Measurements from ENCODE around the gene CENPX. TPM values are rescaled to one million over a fixed set of nuclear protein-coding genes. Genes with fewer than 3 reads are reported as not detected.

The CENPX gene
- total and polyA plus RNA-seq, 12 donors: 11.2 to 75.9 (median 47.9) TPM

DNA sequence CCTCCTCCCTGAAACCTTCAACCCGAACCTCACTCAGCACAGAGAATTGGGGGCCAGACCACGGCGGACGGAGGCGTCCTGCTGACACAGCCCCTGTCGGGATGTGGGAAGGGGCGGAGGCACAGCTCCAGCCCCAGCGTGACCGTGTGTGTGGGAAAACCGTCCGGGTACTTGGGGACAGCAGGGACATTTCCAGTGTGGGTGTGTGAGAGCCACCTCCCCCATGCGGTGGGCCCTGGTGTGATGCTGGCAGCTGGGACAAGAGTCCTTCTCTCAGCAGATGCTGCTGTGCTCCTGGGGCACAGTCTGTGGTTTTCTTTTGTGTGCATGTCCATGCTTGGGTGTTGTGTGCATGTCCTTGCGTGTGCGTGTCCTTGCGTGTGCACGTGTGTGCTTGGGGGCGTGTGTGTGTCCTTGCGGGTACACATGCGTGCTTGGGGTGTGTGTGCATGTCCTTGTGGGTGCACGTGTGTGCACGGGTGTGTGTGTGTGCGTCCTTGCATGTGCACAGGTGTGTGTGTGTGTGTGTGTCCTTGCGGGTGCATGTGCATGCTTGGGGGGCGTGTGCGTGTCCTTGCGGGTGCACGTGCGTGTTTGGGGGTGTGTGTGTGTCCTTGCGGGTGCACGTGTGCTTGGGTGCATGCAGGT, 16.9 kb downstream of the CENPX start:
- Histone ChIP-seq H3K4me1 (replicated peaks in 1 of 2) (peaks cover 4 to 12% of the 10 kb centered on the region in 2 donors), H3K27me3 (no peaks in the 10 kb centered on the region), H3K9me3 (replicated peaks in 1 of 3) (no peaks in the 10 kb centered on the region), H3K36me3 (replicated peaks in 1 of 2) (no peaks in the 10 kb centered on the region), H3K27ac (no peak overlapping the region), H3K4me3 (no peak overlapping the region)
- 82 to 97% (median 90%) methylated on average over 5 to 30 of the region's 30 CpGs for WGBS, 4 donors
- DNase-seq: no peak
- TF ChIP-seq, protein P1, sequence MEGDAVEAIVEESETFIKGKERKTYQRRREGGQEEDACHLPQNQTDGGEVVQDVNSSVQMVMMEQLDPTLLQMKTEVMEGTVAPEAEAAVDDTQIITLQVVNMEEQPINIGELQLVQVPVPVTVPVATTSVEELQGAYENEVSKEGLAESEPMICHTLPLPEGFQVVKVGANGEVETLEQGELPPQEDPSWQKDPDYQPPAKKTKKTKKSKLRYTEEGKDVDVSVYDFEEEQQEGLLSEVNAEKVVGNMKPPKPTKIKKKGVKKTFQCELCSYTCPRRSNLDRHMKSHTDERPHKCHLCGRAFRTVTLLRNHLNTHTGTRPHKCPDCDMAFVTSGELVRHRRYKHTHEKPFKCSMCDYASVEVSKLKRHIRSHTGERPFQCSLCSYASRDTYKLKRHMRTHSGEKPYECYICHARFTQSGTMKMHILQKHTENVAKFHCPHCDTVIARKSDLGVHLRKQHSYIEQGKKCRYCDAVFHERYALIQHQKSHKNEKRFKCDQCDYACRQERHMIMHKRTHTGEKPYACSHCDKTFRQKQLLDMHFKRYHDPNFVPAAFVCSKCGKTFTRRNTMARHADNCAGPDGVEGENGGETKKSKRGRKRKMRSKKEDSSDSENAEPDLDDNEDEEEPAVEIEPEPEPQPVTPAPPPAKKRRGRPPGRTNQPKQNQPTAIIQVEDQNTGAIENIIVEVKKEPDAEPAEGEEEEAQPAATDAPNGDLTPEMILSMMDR (IDR thresholded peaks at IDR 0.05): no peak
- TF ChIP-seq POLR2A (IDR thresholded peaks at IDR 0.05): no peak
- intact Hi-C loops (cut with DNase I): no loop called here

DNA sequence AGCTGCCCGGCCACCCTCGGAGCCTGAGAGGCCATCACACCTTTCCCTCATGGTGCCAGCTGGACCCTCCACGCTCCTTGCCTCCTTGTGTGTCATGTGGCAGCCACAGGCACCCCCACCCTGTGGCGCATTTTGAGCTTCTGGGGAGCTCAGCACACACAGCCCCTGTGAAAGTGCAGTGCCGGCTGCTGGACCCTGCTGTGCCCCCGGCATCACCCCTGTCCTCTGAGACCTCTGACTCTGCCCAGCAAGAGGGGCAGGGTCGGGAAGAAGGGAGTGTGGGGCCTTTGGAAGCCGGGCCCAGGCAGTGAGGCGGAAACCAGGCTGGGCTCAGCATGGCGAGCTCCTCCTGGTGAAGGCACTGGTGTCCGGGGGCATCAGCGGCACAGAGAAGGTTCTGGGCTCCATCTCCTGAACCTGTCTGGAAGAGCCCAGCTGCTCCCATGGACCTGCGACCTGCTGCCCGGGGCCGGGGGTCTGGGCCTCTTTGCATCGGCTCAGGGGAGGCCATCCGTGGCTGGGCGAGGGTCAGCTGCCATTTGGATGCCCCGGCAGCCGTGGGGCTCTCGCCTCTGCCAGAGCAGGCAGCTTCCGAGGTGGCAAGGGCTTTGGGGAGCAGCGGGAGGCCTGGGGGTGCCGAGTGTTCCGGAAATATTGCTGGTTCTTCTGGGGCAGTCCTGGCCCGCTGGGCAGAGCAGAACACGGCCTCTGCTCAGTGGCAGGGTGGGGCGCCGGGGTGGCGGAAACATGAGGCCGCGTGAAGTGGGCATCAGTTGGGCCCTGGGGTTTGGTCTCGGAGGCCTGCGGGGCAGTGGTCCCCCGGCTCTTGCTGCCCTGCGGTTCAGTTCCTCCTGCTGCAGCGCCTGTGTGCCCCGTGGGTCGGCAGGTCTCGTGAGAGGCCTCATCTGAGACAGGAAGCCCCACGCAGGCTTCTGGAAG, 17.9 kb downstream of the CENPX start:
- H3K9me3 ChIP-seq (replicated peaks in 1 of 3): no peaks in the 10 kb centered on the region
- TF ChIP-seq, protein P1 (IDR thresholded peaks at IDR 0.05): no peak
- TF ChIP-seq POLR2A (IDR thresholded peaks at IDR 0.05): no peak
- peak overlapping the region in 2 of 5 donors; percentile 54 to 86 for H3K27ac ChIP-seq
- H3K4me1 ChIP-seq (replicated peaks in 1 of 2): peaks cover 4 to 12% of the 10 kb centered on the region in 2 donors
- WGBS, 4 donors: 86 to 95% (median 92%) methylated on average over 18 to 41 of the region's 41 CpGs
- H3K27me3 ChIP-seq: no peaks in the 10 kb centered on the region
- intact Hi-C loops (cut with DNase I): no loop called here
- H3K4me3 ChIP-seq: no peak overlapping the region
- no peaks in the 10 kb centered on the region for H3K36me3 ChIP-seq (replicated peaks in 1 of 2)
- DNase-seq: no peak

- no peaks in the 10 kb centered on the region for H3K27me3 ChIP-seq
- H3K4me1 ChIP-seq (replicated peaks in 1 of 2): peaks cover 4 to 12% of the 10 kb centered on the region in 2 donors
- H3K4me3 ChIP-seq: no peak overlapping the region
- intact Hi-C loops (cut with DNase I): no loop called here
- H3K9me3 ChIP-seq (replicated peaks in 1 of 3): no peaks in the 10 kb centered on the region
- peak overlapping the region in 4 of 5 donors; percentile 37 to 86 (median 60) for H3K27ac ChIP-seq
- TF ChIP-seq, protein P1 (IDR thresholded peaks at IDR 0.05): no peak
- TF ChIP-seq POLR2A (IDR thresholded peaks at IDR 0.05): no peak
- peak; percentile 61 to 90 (median 88) for DNase-seq
- WGBS, 4 donors: 52 to 67% (median 57%) methylated on average over 15 to 53 of the region's 53 CpGs
- H3K36me3 ChIP-seq (replicated peaks in 1 of 2): no peaks in the 10 kb centered on the region
Observed at GRCh38 chr17:82003411-82004381, 19.0 kb downstream of the CENPX start.

All from adrenal gland (tissue), 12 donors.